ENCODE data around the gene MGA. TPM values are rescaled to one million over a fixed set of nuclear protein-coding genes. Genes with fewer than 3 reads are reported as not detected.

The MGA gene
- total RNA-seq, 1 experiment from 2014 or later: 35.9 TPM

DNA sequence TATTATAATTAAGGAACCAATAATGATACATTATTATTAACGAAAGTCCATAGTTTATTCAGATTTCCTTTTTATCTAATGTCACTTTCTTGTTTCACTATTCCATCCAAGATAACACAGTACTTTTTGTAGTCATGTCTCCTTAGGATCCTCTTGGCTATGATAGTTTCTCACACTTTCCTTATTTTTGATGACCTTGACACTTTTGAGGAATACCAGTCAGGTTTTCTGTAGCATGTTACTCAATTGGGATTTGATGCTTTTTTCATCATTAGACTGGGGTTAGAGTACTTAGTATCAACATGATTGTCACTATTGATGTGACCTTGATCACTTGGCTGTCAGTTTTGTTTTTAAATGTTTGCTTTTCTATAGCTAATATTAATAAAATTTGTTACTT is 33.0 kb upstream of the MGA start:
- Mint-ChIP-seq H3K4me1 (peaks cover 24% of the 10 kb centered on the region), H3K27ac (no peak overlapping the region), H3K9me3 (no peaks in the 10 kb centered on the region), H3K27me3 (ENCODE audit: low read depth) (peaks cover 9% of the 10 kb centered on the region), H3K36me3 (no peaks in the 10 kb centered on the region), H3K4me3 (no peak overlapping the region)
- ATAC-seq: no peak
- no peak for DNase-seq (ENCODE audit: low spot score)
- TF ChIP-seq SP1 (CRISPR knock-in tag; conservative IDR thresholded peaks at IDR 0.05): no peak
- TF ChIP-seq, protein P1, sequence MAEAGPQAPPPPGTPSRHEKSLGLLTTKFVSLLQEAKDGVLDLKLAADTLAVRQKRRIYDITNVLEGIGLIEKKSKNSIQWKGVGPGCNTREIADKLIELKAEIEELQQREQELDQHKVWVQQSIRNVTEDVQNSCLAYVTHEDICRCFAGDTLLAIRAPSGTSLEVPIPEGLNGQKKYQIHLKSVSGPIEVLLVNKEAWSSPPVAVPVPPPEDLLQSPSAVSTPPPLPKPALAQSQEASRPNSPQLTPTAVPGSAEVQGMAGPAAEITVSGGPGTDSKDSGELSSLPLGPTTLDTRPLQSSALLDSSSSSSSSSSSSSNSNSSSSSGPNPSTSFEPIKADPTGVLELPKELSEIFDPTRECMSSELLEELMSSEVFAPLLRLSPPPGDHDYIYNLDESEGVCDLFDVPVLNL (CRISPR knock-in tag; IDR thresholded peaks at IDR 0.05; ENCODE audit: borderline replicate concordance, low read depth): no peak
- no peak for TF ChIP-seq MXD4 (CRISPR knock-in tag; IDR thresholded peaks at IDR 0.05; ENCODE audit: borderline replicate concordance)
- TF ChIP-seq, protein P2, sequence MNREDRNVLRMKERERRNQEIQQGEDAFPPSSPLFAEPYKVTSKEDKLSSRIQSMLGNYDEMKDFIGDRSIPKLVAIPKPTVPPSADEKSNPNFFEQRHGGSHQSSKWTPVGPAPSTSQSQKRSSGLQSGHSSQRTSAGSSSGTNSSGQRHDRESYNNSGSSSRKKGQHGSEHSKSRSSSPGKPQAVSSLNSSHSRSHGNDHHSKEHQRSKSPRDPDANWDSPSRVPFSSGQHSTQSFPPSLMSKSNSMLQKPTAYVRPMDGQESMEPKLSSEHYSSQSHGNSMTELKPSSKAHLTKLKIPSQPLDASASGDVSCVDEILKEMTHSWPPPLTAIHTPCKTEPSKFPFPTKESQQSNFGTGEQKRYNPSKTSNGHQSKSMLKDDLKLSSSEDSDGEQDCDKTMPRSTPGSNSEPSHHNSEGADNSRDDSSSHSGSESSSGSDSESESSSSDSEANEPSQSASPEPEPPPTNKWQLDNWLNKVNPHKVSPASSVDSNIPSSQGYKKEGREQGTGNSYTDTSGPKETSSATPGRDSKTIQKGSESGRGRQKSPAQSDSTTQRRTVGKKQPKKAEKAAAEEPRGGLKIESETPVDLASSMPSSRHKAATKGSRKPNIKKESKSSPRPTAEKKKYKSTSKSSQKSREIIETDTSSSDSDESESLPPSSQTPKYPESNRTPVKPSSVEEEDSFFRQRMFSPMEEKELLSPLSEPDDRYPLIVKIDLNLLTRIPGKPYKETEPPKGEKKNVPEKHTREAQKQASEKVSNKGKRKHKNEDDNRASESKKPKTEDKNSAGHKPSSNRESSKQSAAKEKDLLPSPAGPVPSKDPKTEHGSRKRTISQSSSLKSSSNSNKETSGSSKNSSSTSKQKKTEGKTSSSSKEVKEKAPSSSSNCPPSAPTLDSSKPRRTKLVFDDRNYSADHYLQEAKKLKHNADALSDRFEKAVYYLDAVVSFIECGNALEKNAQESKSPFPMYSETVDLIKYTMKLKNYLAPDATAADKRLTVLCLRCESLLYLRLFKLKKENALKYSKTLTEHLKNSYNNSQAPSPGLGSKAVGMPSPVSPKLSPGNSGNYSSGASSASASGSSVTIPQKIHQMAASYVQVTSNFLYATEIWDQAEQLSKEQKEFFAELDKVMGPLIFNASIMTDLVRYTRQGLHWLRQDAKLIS (CRISPR knock-in tag; IDR thresholded peaks at IDR 0.05; ENCODE audit: borderline replicate concordance): no peak
- no peak for TF ChIP-seq RELA (CRISPR knock-in tag; IDR thresholded peaks at IDR 0.05; ENCODE audit: borderline replicate concordance)
- TF ChIP-seq ZNF138 (CRISPR knock-in tag; conservative IDR thresholded peaks at IDR 0.05): no peak
- TF ChIP-seq GRHL2 (CRISPR knock-in tag; IDR thresholded peaks at IDR 0.05; ENCODE audit: insufficient replicate concordance, severe bottlenecking): no peak
- TF ChIP-seq ZNF423 (CRISPR knock-in tag; IDR thresholded peaks at IDR 0.05): no peak
- no peak for TF ChIP-seq NR2C2 (CRISPR knock-in tag; IDR thresholded peaks at IDR 0.05)
- no peak for TF ChIP-seq ESRRA (CRISPR knock-in tag; IDR thresholded peaks at IDR 0.05; ENCODE audit: borderline replicate concordance)
- no peak for TF ChIP-seq SOX15 (CRISPR knock-in tag; IDR thresholded peaks at IDR 0.05)
- TF ChIP-seq, protein P3, sequence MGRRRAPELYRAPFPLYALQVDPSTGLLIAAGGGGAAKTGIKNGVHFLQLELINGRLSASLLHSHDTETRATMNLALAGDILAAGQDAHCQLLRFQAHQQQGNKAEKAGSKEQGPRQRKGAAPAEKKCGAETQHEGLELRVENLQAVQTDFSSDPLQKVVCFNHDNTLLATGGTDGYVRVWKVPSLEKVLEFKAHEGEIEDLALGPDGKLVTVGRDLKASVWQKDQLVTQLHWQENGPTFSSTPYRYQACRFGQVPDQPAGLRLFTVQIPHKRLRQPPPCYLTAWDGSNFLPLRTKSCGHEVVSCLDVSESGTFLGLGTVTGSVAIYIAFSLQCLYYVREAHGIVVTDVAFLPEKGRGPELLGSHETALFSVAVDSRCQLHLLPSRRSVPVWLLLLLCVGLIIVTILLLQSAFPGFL (CRISPR knock-in tag; IDR thresholded peaks at IDR 0.05; ENCODE audit: borderline replicate concordance): no peak
- no peak for TF ChIP-seq IRF2 (CRISPR knock-in tag; IDR thresholded peaks at IDR 0.05; ENCODE audit: borderline replicate concordance, low read depth)
- TF ChIP-seq FOXP1 (CRISPR knock-in tag; IDR thresholded peaks at IDR 0.05; ENCODE audit: borderline replicate concordance): no peak
- no peak for TF ChIP-seq ZNF121 (CRISPR knock-in tag; IDR thresholded peaks at IDR 0.05)
- TF ChIP-seq, protein P4, sequence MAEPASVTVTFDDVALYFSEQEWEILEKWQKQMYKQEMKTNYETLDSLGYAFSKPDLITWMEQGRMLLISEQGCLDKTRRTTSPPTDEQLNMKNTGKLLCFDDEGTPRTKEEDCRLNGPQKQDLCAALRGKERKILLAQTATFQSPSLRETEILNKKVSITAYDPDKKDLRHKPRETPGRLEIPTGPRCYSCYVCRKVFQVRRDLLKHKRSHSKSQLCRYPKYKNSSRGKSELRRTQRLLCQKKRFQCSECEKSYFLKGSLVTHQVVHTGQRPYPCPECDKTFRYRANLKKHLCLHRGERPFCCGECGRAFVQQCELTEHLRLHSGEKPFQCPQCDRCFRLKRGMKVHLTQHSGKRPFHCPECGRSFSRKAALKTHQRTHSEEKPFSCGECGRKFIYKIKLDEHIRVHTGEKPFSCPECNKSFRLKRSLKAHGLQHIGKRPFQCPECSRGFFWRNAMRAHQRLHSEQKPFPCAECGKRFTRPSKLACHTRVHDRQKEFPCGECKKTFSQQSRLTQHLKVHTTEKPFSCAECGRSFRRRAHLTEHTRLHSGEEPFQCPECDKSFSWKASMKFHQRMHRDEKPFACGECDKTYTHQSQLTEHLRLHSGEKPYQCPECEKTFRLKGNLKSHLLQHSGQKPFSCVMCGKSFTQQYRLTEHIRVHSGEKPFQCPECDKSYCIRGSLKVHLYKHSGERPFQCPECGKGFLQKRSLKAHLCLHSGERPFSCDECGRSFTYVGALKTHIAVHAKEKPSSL (CRISPR knock-in tag; conservative IDR thresholded peaks at IDR 0.05): no peak
- TF ChIP-seq, protein P5, sequence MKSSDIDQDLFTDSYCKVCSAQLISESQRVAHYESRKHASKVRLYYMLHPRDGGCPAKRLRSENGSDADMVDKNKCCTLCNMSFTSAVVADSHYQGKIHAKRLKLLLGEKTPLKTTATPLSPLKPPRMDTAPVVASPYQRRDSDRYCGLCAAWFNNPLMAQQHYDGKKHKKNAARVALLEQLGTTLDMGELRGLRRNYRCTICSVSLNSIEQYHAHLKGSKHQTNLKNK (CRISPR knock-in tag; IDR thresholded peaks at IDR 0.05): no peak
- TF ChIP-seq GTF2I (CRISPR knock-in tag; conservative IDR thresholded peaks at IDR 0.05): no peak
- TF ChIP-seq, protein P6, sequence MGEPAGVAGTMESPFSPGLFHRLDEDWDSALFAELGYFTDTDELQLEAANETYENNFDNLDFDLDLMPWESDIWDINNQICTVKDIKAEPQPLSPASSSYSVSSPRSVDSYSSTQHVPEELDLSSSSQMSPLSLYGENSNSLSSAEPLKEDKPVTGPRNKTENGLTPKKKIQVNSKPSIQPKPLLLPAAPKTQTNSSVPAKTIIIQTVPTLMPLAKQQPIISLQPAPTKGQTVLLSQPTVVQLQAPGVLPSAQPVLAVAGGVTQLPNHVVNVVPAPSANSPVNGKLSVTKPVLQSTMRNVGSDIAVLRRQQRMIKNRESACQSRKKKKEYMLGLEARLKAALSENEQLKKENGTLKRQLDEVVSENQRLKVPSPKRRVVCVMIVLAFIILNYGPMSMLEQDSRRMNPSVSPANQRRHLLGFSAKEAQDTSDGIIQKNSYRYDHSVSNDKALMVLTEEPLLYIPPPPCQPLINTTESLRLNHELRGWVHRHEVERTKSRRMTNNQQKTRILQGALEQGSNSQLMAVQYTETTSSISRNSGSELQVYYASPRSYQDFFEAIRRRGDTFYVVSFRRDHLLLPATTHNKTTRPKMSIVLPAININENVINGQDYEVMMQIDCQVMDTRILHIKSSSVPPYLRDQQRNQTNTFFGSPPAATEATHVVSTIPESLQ (CRISPR knock-in tag; IDR thresholded peaks at IDR 0.05): no peak
- TF ChIP-seq TEAD1 (CRISPR knock-in tag; IDR thresholded peaks at IDR 0.05): no peak
- ChIA-PET CTCF (interaction anchor here (0.9 kb wide), 1 partner anchor 147 kb away, joined by 3 read pairs; the partner anchor contains the start of gene MAPKBP1), POLR2A (no interaction called here)

Data from WTC11 (cell line).